ENCODE measurements around the gene NKAIN2.
"Not testable (repeated sequence)": the region's sequence is repeated elsewhere in the genome, so short reads cannot be mapped to it uniquely, and the experiment has no call there.

The NKAIN2 gene

GRCh38 chr6:124723671-124724070 lies 920.0 kb downstream of the NKAIN2 start:
- H3K4me1 Mint-ChIP-seq, result no peaks in the 10 kb centered on the region
- no peak overlapping the region for H3K27ac Mint-ChIP-seq
- no peaks in the 10 kb centered on the region for H3K27me3 Mint-ChIP-seq
- no peak overlapping the region for H3K4me3 Mint-ChIP-seq
- no peaks in the 10 kb centered on the region for H3K36me3 Mint-ChIP-seq
- H3K9me3 Mint-ChIP-seq, result peaks cover 5% of the 10 kb centered on the region

GRCh38 chr6:124737804-124738203 lies 934.1 kb downstream of the NKAIN2 start:
- not testable (repeated sequence) for H3K9me3 Mint-ChIP-seq, H3K4me1 Mint-ChIP-seq, H3K4me3 Mint-ChIP-seq, H3K36me3 Mint-ChIP-seq, H3K27me3 Mint-ChIP-seq, H3K27ac Mint-ChIP-seq

- Mint-ChIP-seq H3K4me1 (no peaks in the 10 kb centered on the region), H3K27me3 (no peaks in the 10 kb centered on the region), H3K36me3 (no peaks in the 10 kb centered on the region), H3K27ac (no peak overlapping the region), H3K4me3 (no peak overlapping the region), H3K9me3 (no peaks in the 10 kb centered on the region)
These were observed 934.8 kb downstream of the NKAIN2 start for GRCh38 chr6:124738482-124738881.

DNA sequence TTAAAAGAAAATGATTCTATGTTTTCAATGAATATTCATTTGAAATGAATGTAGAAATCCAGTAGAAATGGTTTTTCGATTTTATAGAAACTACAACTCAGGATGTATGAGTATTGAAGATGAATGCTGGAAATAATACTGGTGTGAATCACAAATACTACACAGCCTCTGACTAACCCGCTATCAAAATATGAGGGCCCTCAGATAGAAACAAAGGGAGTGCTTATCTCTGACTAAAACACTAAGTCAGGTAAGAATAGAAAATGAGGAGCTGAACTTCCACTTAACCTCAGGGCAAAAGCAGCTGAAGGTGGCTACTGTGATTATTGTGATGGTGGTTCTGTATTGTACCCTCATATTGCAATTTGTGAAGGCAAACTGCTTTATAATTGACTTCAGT lies 937.7 kb downstream of the NKAIN2 start:
- Mint-ChIP-seq H3K36me3 (no peaks in the 10 kb centered on the region), H3K4me1 (no peaks in the 10 kb centered on the region), H3K27ac (no peak overlapping the region), H3K4me3 (no peak overlapping the region), H3K9me3 (no peaks in the 10 kb centered on the region), H3K27me3 (no peaks in the 10 kb centered on the region)

- Mint-ChIP-seq H3K9me3 (no peaks in the 10 kb centered on the region), H3K4me1 (no peaks in the 10 kb centered on the region), H3K36me3 (no peaks in the 10 kb centered on the region), H3K27me3 (no peaks in the 10 kb centered on the region), H3K27ac (no peak overlapping the region), H3K4me3 (no peak overlapping the region)
These were observed 939.3 kb downstream of the NKAIN2 start for GRCh38 chr6:124742971-124743370.

- no peaks in the 10 kb centered on the region for H3K9me3 Mint-ChIP-seq
- no peaks in the 10 kb centered on the region for H3K27me3 Mint-ChIP-seq
- H3K4me3 Mint-ChIP-seq, result no peak overlapping the region
- H3K27ac Mint-ChIP-seq, result no peak overlapping the region
- no peaks in the 10 kb centered on the region for H3K36me3 Mint-ChIP-seq
- no peaks in the 10 kb centered on the region for H3K4me1 Mint-ChIP-seq
These were observed 939.8 kb downstream of the NKAIN2 start for GRCh38 chr6:124743420-124743819.

- no peak overlapping the region for H3K4me3 Mint-ChIP-seq
- no peaks in the 10 kb centered on the region for H3K4me1 Mint-ChIP-seq
- no peak overlapping the region for H3K27ac Mint-ChIP-seq
- no peaks in the 10 kb centered on the region for H3K9me3 Mint-ChIP-seq
- H3K36me3 Mint-ChIP-seq, result no peaks in the 10 kb centered on the region
- peaks cover 1% of the 10 kb centered on the region for H3K27me3 Mint-ChIP-seq
These were observed 943.7 kb downstream of the NKAIN2 start for GRCh38 chr6:124747349-124747748.

DNA sequence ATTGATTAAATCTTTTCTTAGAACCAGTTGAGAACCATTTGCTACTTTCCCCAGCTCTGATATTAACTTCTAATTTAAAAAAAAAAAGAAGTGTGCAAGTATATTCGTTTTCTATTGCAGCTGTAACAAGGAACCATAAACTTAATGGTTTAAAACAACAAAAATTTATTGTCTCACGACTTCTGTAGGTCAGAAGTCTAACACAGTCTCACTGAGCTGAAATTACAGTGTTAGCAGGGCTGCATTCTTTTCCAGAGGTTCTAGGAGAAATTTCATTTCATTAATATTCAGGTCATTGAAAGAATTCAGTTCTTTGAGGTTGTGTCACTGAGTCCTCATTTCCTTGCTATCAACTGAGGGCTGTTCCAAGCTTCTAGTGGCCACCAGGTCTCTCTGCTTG lies 945.1 kb downstream of the NKAIN2 start:
- Mint-ChIP-seq H3K27ac (no peak overlapping the region), H3K27me3 (peaks cover 1% of the 10 kb centered on the region), H3K4me1 (no peaks in the 10 kb centered on the region), H3K9me3 (no peaks in the 10 kb centered on the region), H3K4me3 (no peak overlapping the region), H3K36me3 (no peaks in the 10 kb centered on the region)

- H3K27ac Mint-ChIP-seq, result no peak overlapping the region
- H3K9me3 Mint-ChIP-seq, result no peaks in the 10 kb centered on the region
- no peaks in the 10 kb centered on the region for H3K4me1 Mint-ChIP-seq
- no peaks in the 10 kb centered on the region for H3K36me3 Mint-ChIP-seq
- no peak overlapping the region for H3K4me3 Mint-ChIP-seq
- H3K27me3 Mint-ChIP-seq, result peaks cover 1% of the 10 kb centered on the region
These were observed 949.3 kb downstream of the NKAIN2 start for GRCh38 chr6:124753001-124753400.

DNA sequence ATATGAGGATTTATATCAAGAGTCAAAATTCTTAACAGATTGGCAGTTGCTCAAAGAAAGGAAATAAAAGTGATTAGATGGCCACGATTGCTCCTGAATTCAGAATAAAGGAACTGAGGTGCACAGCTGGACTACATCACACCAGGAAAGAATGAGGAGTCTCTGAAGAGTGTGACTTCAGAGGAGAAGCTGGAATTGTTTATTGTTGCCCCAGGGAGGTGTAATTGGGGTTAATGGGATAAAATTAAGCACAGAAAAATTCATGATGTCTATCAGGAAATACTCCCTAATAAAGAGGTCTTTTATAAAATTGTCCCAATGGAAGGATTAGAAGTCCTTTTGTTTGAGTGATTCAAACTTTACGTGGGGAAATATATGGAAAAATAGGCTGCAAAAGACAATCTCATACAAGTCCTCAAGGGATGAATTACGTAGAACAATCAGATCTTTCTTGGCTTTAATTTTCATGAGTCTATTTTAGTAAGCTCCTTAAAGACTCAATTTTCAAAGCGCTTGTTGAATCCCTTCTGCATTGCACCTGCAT lies 950.0 kb downstream of the NKAIN2 start:
- H3K27ac Mint-ChIP-seq, result no peak overlapping the region
- H3K9me3 Mint-ChIP-seq, result no peaks in the 10 kb centered on the region
- peaks cover 1% of the 10 kb centered on the region for H3K27me3 Mint-ChIP-seq
- no peaks in the 10 kb centered on the region for H3K36me3 Mint-ChIP-seq
- no peaks in the 10 kb centered on the region for H3K4me1 Mint-ChIP-seq
- no peak overlapping the region for H3K4me3 Mint-ChIP-seq

DNA sequence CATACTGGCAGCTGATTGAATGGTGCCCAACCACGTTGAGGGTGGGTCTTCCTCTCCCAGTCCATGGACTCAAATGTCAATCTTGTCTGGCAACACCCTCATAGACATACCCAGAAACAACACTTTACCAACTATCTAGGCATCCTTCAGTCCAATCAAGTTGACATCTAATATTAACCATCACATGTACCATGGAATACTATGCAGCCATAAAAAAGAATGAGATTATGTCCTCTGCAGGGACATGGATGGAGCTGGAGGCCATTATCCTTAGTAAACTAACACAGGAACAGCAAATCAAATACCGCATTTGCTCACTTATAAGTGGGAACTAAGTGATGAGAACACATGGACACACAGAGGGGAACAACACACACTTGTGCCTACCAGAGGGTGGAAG lies 951.7 kb downstream of the NKAIN2 start:
- Mint-ChIP-seq H3K4me3 (no peak overlapping the region), H3K9me3 (no peaks in the 10 kb centered on the region), H3K27ac (no peak overlapping the region), H3K36me3 (no peaks in the 10 kb centered on the region), H3K27me3 (peaks cover 1% of the 10 kb centered on the region), H3K4me1 (no peaks in the 10 kb centered on the region)

DNA sequence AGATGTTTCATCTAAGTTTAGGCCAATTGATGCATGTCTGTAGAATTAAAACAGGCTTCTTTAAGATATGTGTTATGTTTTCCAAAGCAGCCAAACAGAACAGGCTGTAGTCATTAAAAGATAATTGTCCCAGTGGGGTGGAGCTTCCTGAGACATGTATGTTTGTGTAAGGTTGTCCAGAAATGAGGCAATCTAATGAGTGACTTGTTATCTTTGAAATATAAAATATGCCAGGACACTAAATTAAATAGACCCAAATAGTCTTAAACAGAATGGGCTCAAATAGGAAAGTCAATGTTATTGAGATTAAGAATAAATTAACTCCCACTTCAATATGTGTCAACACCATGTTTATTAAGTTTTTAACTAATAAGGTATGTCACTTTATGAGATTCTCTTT lies 953.9 kb downstream of the NKAIN2 start:
- Mint-ChIP-seq H3K27ac (no peak overlapping the region), H3K36me3 (no peaks in the 10 kb centered on the region), H3K9me3 (no peaks in the 10 kb centered on the region), H3K4me1 (no peaks in the 10 kb centered on the region), H3K27me3 (no peaks in the 10 kb centered on the region), H3K4me3 (no peak overlapping the region)

DNA sequence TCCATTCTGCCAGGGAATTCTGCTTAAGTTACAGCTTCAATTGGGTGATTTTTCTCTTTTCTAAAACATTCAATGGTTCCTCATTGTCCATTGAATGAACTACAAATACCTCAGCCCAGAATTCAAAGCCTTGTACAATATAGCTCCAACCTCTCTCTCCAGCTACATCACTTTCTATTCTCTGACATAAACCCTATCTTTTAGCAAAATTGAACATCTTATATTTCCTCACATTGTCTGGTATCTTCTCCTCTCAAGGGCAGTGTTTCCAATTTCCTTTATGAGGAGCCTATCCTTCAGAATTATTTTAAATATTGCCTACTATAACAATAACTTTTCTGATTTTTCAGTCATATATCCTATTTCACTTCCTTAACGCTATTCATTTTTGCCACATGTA lies 955.0 kb downstream of the NKAIN2 start:
- H3K4me3 Mint-ChIP-seq, result no peak overlapping the region
- H3K4me1 Mint-ChIP-seq, result no peaks in the 10 kb centered on the region
- no peaks in the 10 kb centered on the region for H3K36me3 Mint-ChIP-seq
- H3K9me3 Mint-ChIP-seq, result no peaks in the 10 kb centered on the region
- no peak overlapping the region for H3K27ac Mint-ChIP-seq
- H3K27me3 Mint-ChIP-seq, result no peaks in the 10 kb centered on the region

- no peak overlapping the region for H3K4me3 Mint-ChIP-seq
- no peak overlapping the region for H3K27ac Mint-ChIP-seq
- no peaks in the 10 kb centered on the region for H3K9me3 Mint-ChIP-seq
- H3K4me1 Mint-ChIP-seq, result no peaks in the 10 kb centered on the region
- H3K27me3 Mint-ChIP-seq, result no peaks in the 10 kb centered on the region
- H3K36me3 Mint-ChIP-seq, result no peaks in the 10 kb centered on the region
These were observed 961.6 kb downstream of the NKAIN2 start for GRCh38 chr6:124765280-124765679.

- H3K9me3 Mint-ChIP-seq, result no peaks in the 10 kb centered on the region
- H3K27me3 Mint-ChIP-seq, result no peaks in the 10 kb centered on the region
- H3K4me3 Mint-ChIP-seq, result no peak overlapping the region
- H3K27ac Mint-ChIP-seq, result no peak overlapping the region
- H3K36me3 Mint-ChIP-seq, result no peaks in the 10 kb centered on the region
- H3K4me1 Mint-ChIP-seq, result no peaks in the 10 kb centered on the region
These were observed 964.6 kb downstream of the NKAIN2 start for GRCh38 chr6:124768224-124768623.

- no peaks in the 10 kb centered on the region for H3K36me3 Mint-ChIP-seq
- no peaks in the 10 kb centered on the region for H3K9me3 Mint-ChIP-seq
- H3K27ac Mint-ChIP-seq, result no peak overlapping the region
- H3K4me3 Mint-ChIP-seq, result no peak overlapping the region
- H3K27me3 Mint-ChIP-seq, result no peaks in the 10 kb centered on the region
- H3K4me1 Mint-ChIP-seq, result no peaks in the 10 kb centered on the region
These were observed 966.3 kb downstream of the NKAIN2 start for GRCh38 chr6:124769811-124770544.

DNA sequence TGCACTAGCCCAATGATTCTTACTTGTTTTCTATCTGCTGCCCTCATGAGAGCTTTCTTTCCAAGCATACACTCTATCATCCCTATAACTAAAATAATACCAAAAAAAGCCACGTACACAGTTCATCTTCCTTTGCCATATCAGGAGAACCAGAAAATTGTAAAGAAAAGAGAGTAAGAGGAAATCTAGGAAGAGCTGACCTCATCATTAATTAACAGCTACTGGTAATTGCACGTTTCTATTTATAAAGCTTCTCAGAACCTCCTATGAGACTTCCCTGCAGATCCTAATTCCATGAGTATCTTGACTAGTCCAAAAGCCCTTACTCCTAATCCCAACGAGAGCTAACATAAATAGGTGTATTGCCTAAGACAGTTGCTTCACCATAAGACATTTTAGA lies 967.1 kb downstream of the NKAIN2 start:
- Mint-ChIP-seq H3K9me3 (no peaks in the 10 kb centered on the region), H3K36me3 (no peaks in the 10 kb centered on the region), H3K4me3 (no peak overlapping the region), H3K4me1 (no peaks in the 10 kb centered on the region), H3K27ac (no peak overlapping the region), H3K27me3 (no peaks in the 10 kb centered on the region)
